Mesenteric fat pad (tissue), 1 donor: ENCODE measurements around the gene OS9. TPM values are rescaled to one million over a fixed set of nuclear protein-coding genes. Genes with fewer than 3 reads are reported as not detected.
A peak's percentile ranks its signal among the peaks of the same experiment; 100 is the strongest.
"Not testable (repeated sequence)": the region's sequence is repeated elsewhere in the genome, so short reads cannot be mapped to it uniquely, and the experiment has no call there.

Experiments
- DNase-seq: peaks from one replicate; pipeline ENCODE4 v3.0.0-alpha.2; 2020; ENCODE audit warnings: low spot score
- long read RNA-seq: library from polyadenylated mRNA; unstranded; transcript quantifications from one replicate; pipeline ENCODE4 v2.0.0, GENCODE V29; 2020
- total RNA-seq: library from RNA; stranded (reverse); fragmentation: NEBNext Ultra II Directional; extraction: Animal tissue kit (Norgen Biotek cat#: 25700); gene quantifications from one replicate; pipeline ENCODE4 v1.2.1, GENCODE V29; 2021
- donor health status: DM: yes; HTN: yes; CAD: no.

Gene OS9
- 251 TPM for total RNA-seq
- long read RNA-seq, transcript OS9-201 (14 exons, 2,505 nt) = minor isoform, 180 of 1,246 reads
- long read RNA-seq, transcript OS9-203 (14 exons, 2,457 nt) = minor isoform, 47 of 1,246 reads
- long read RNA-seq, transcript OS9-220 (14 exons, 2,135 nt) = major isoform, 418 of 1,246 reads
- long read RNA-seq, transcript OS9-202 (15 exons, 2,691 nt) = minor isoform, 233 of 1,246 reads
- long read RNA-seq, partial matches to known transcripts = 119 of 1,246 reads
- long read RNA-seq, other reads (novel, unspliced or antisense) = 226 of 1,246 reads

- peak; percentile 95 for DNase-seq
Observed at GRCh38 chr12:57693659-57694458, at the start of gene OS9. TSS of gene OS9 (plus strand) at chr12:57694132. CDS start at chr12:57694162, 30 bp downstream.

GRCh38 chr12:57645990-57646658 lies 47.8 kb upstream of the OS9 start:
- not testable (repeated sequence) for DNase-seq

GRCh38 chr12:57646659-57647049 lies 47.3 kb upstream of the OS9 start:
- DNase-seq = not testable (repeated sequence)

GRCh38 chr12:57654042-57654441 lies 39.9 kb upstream of the OS9 start:
- DNase-seq = no peak

GRCh38 chr12:57655541-57656240 lies 38.2 kb upstream of the OS9 start:
- DNase-seq = no peak

- DNase-seq = not testable (repeated sequence)
Observed at GRCh38 chr12:57656408-57656807, 37.5 kb upstream of the OS9 start.

GRCh38 chr12:57657744-57658143 lies 36.2 kb upstream of the OS9 start:
- DNase-seq = no peak

GRCh38 chr12:57658890-57659289 lies 35.0 kb upstream of the OS9 start:
- DNase-seq = no peak

- no peak for DNase-seq
Observed at GRCh38 chr12:57661376-57661775, 32.6 kb upstream of the OS9 start.

GRCh38 chr12:57665066-57665820 lies 28.7 kb upstream of the OS9 start:
- DNase-seq = not testable (repeated sequence)

GRCh38 chr12:57666897-57667296 lies 27.0 kb upstream of the OS9 start:
- no peak for DNase-seq

GRCh38 chr12:57669691-57670090 lies 24.2 kb upstream of the OS9 start:
- DNase-seq = not testable (repeated sequence)

GRCh38 chr12:57671811-57672210 lies 22.1 kb upstream of the OS9 start:
- DNase-seq = not testable (repeated sequence)

- DNase-seq = no peak
Observed at GRCh38 chr12:57672801-57673200, 21.1 kb upstream of the OS9 start.

- no peak for DNase-seq
Observed at GRCh38 chr12:57674691-57675090, 19.2 kb upstream of the OS9 start.

- not testable (repeated sequence) for DNase-seq
Observed at GRCh38 chr12:57677947-57678346, 16.0 kb upstream of the OS9 start.

GRCh38 chr12:57679697-57680096 lies 14.2 kb upstream of the OS9 start:
- DNase-seq = no peak

GRCh38 chr12:57687862-57688261 lies 6.1 kb upstream of the OS9 start:
- no peak for DNase-seq

- no peak for DNase-seq
Observed at GRCh38 chr12:57688931-57689330, 5.0 kb upstream of the OS9 start.

- DNase-seq = no peak
Observed at GRCh38 chr12:57692500-57692899, 1.4 kb upstream of the OS9 start.

- no peak for DNase-seq
Observed at GRCh38 chr12:57693317-57693658, 644 bp upstream of the OS9 start.
